K562 (cell line): ENCODE results near the gene EN1. TPM values are rescaled to one million over a fixed set of nuclear protein-coding genes. Genes with fewer than 3 reads are reported as not detected.

Experiments used
- DMBX1 ChIP-seq: fragments of 250-450 bp; sonication (Bioruptor Pico); IDR thresholded peaks from 2 replicates; pipeline ENCODE4 v1.8.0; 2022; ENCODE audit warnings: inconsistent platforms, mild to moderate bottlenecking, moderate library complexity, borderline replicate concordance
- HMGN3 ChIP-seq: IDR thresholded peaks from 2 replicates; pipeline ENCODE4 v1.6.1; 2011; ENCODE audit warnings: borderline replicate concordance, low read depth, mild to moderate bottlenecking, mixed read lengths, low read length; ENCODE audit not compliant: insufficient read length; ENCODE audit errors: extremely low read depth
- SFPQ ChIP-seq: fragments of 200-400 bp; formaldehyde crosslinking; IDR thresholded peaks from 2 replicates; pipeline ENCODE4 v1.6.1; 2017; ENCODE audit warnings: mild to moderate bottlenecking, low read depth, low read length, moderate library complexity
- TAL1 ChIP-seq: fragments of 450-650 bp; IDR thresholded peaks from 2 replicates; pipeline ENCODE4 v1.6.1; 2016; ENCODE audit warnings: mild to moderate bottlenecking
- ZNF280B ChIP-seq: fragments of 250-450 bp; sonication (Bioruptor Pico); IDR thresholded peaks from 2 replicates; pipeline ENCODE4 v1.5.1; 2021; ENCODE audit warnings: mild to moderate bottlenecking
- polyA plus RNA-seq, 8 experiments: library from polyadenylated mRNA; depleted of rRNA in 4 of 8; stranded (reverse) in 5 of 8; unstranded in 3 of 8; fragments of >200 nt; fragmentation: Nextera tagmentation in 2 of 8; fragmentation: Illumina TruSeq in 1 of 8; extraction: Ambion mirVana in 2 of 8; extraction: Trizol in 1 of 8; gene quantifications; 2 replicates each; pipeline versions ENCODE4 v1.2.1 to v1.2.3, GENCODE V29; 2011 to 2014; ENCODE audit warnings: inconsistent platforms in 1 of 8, missing spikeins in 1 of 8
- total RNA-seq, 7 experiments: library from RNA; depleted of rRNA in 6 of 7; stranded (reverse); fragments of >200 nt in 6 of 7; fragmentation: Illumina TruSeq in 2 of 7; extraction: Trizol in 2 of 7; gene quantifications; 2 replicates each; pipeline versions ENCODE4 v1.2.1 to v1.2.3, GENCODE V29; 2011 to 2021; ENCODE audit warnings: low replicate concordance in 1 of 7

Gene EN1
- total and polyA plus RNA-seq, 9 of the 15 experiments (the other 6 are each of a cell fraction or from before 2014, with no cell fraction given): 0.06 to 2.0 (median 0.51) TPM

- TF ChIP-seq ZNF280B (CRISPR knock-in tag) (no peak), DMBX1 (CRISPR knock-in tag) (no peak), SFPQ (no peak), TAL1 (no peak), HMGN3 (no peak)
These were observed 7.3 kb upstream of the EN1 start (continued) for GRCh38 chr2:118854507-118855345.
